Measurements from ENCODE around the gene NFXL1.

DNA sequence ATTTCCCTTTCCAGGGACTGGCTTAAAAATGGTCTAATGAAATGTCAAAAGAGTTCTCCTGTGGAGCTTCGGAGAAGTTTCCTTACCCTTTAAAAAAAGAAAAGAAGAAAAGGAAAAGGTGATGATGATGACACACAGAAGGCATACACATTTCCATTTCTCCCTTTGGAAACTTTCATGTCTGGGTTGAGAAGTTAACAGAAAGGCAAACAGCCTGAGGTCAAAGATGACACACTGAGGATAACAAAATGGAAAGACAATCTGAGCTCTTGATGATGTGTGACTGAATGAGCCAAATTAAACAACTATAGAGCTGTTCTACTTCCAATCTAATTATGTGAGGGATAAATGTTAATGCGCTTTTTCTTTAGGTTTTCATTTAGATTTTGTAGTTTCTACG is 32.2 kb downstream of the NFXL1 start:
- TF ChIP-seq, protein P1, sequence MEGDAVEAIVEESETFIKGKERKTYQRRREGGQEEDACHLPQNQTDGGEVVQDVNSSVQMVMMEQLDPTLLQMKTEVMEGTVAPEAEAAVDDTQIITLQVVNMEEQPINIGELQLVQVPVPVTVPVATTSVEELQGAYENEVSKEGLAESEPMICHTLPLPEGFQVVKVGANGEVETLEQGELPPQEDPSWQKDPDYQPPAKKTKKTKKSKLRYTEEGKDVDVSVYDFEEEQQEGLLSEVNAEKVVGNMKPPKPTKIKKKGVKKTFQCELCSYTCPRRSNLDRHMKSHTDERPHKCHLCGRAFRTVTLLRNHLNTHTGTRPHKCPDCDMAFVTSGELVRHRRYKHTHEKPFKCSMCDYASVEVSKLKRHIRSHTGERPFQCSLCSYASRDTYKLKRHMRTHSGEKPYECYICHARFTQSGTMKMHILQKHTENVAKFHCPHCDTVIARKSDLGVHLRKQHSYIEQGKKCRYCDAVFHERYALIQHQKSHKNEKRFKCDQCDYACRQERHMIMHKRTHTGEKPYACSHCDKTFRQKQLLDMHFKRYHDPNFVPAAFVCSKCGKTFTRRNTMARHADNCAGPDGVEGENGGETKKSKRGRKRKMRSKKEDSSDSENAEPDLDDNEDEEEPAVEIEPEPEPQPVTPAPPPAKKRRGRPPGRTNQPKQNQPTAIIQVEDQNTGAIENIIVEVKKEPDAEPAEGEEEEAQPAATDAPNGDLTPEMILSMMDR (IDR thresholded peaks at IDR 0.05; ENCODE audit: insufficient read depth, low read length), result no peak
- TF ChIP-seq GABPA (IDR thresholded peaks at IDR 0.05; ENCODE audit: low read depth), result no peak
